ENCODE data around the gene SERTAD4.

Gene SERTAD4

GRCh38 chr1:210248341-210248740 lies 15.7 kb downstream of the SERTAD4 start:
- in situ Hi-C loops (cut with HindIII; ENCODE audit: low sequenced_read_pairs): no loop called here

GRCh38 chr1:210250665-210250997 lies 18.0 kb downstream of the SERTAD4 start:
- peak overlapping the region; percentile 30 for H3K4me3 ChIP-seq (ENCODE audit: low read depth, low read length)
- no peak for TF ChIP-seq CTCF (IDR thresholded peaks at IDR 0.05; ENCODE audit: low read depth, low read length)
- in situ Hi-C loops (cut with HindIII; ENCODE audit: low sequenced_read_pairs): no loop called here
- DNase-seq (ENCODE audit: low read depth, low spot score): no peak

More at GRCh38 chr1:210248341-210248740, 15.7 kb downstream of the SERTAD4 start:
- no peak for TF ChIP-seq CTCF (IDR thresholded peaks at IDR 0.05; ENCODE audit: low read depth, low read length)
- no peak overlapping the region for H3K4me3 ChIP-seq (ENCODE audit: low read depth, low read length)
- no peak for DNase-seq (ENCODE audit: low read depth, low spot score)

GRCh38 chr1:210250998-210251679 lies 18.5 kb downstream of the SERTAD4 start:
- in situ Hi-C loops (cut with HindIII; ENCODE audit: low sequenced_read_pairs): no loop called here
- no peak for TF ChIP-seq CTCF (IDR thresholded peaks at IDR 0.05; ENCODE audit: low read depth, low read length)
- DNase-seq (ENCODE audit: low read depth, low spot score): peak; percentile 79
- H3K4me3 ChIP-seq (ENCODE audit: low read depth, low read length): peak overlapping the region; percentile 30

- peak overlapping the region; percentile 30 for H3K4me3 ChIP-seq (ENCODE audit: low read depth, low read length)
- in situ Hi-C loops (cut with HindIII; ENCODE audit: low sequenced_read_pairs): no loop called here
- TF ChIP-seq CTCF (IDR thresholded peaks at IDR 0.05; ENCODE audit: low read depth, low read length): no peak
- no peak for DNase-seq (ENCODE audit: low read depth, low spot score)
Measured at GRCh38 chr1:210251680-210252490, 19.3 kb downstream of the SERTAD4 start.

- in situ Hi-C loops (cut with HindIII; ENCODE audit: low sequenced_read_pairs): no loop called here
- TF ChIP-seq CTCF (IDR thresholded peaks at IDR 0.05; ENCODE audit: low read depth, low read length): no peak
Measured at GRCh38 chr1:210252621-210253051, 20.0 kb downstream of the SERTAD4 start.

GRCh38 chr1:210254298-210254697 lies 21.7 kb downstream of the SERTAD4 start:
- in situ Hi-C loops (cut with HindIII; ENCODE audit: low sequenced_read_pairs): no loop called here
- no peak for TF ChIP-seq CTCF (IDR thresholded peaks at IDR 0.05; ENCODE audit: low read depth, low read length)
- no peak overlapping the region for H3K4me3 ChIP-seq (ENCODE audit: low read depth, low read length)
- DNase-seq (ENCODE audit: low read depth, low spot score): no peak

More at GRCh38 chr1:210252621-210253051, 20.0 kb downstream of the SERTAD4 start:
- no peak overlapping the region for H3K4me3 ChIP-seq (ENCODE audit: low read depth, low read length)
- DNase-seq (ENCODE audit: low read depth, low spot score): no peak

All from astrocyte of the spinal cord (primary cell).